H1 (cell line): ENCODE measurements around the gene CKB. TPM values are rescaled to one million over a fixed set of nuclear protein-coding genes. Genes with fewer than 3 reads are reported as not detected.

Experiments
- EZH2 ChIP-seq: fragments of 200-600 bp; sonication (generic); IDR thresholded peaks from 2 replicates; pipeline ENCODE4 v1.7.1; 2012; ENCODE audit warnings: low read depth, mild to moderate bottlenecking, moderate library complexity, low read length, inconsistent platforms; ENCODE audit not compliant: severe bottlenecking
- FOSL1 ChIP-seq: IDR thresholded peaks from 2 replicates; pipeline ENCODE4 v1.6.1; 2011; ENCODE audit warnings: mild to moderate bottlenecking, low read depth, low read length, moderate library complexity; ENCODE audit not compliant: insufficient read depth
- GABPA ChIP-seq: IDR thresholded peaks from 2 replicates; pipeline ENCODE4 v1.6.1; 2011; ENCODE audit warnings: mild to moderate bottlenecking, low read length, moderate library complexity, borderline replicate concordance; ENCODE audit not compliant: insufficient read depth
- JUN ChIP-seq: IDR thresholded peaks from 2 replicates; pipeline ENCODE4 v1.6.1; 2011; ENCODE audit warnings: low read depth, mild to moderate bottlenecking, improper control_type of control experiment, low read length
- POLR2AphosphoS5 ChIP-seq: IDR thresholded peaks from 2 replicates; pipeline ENCODE4 v1.6.1; 2011; ENCODE audit warnings: low read depth, low read length
- RFX5 ChIP-seq: IDR thresholded peaks from 2 replicates; pipeline ENCODE4 v1.6.1; 2011; ENCODE audit warnings: low read depth, low read length, improper control_type of control experiment, borderline replicate concordance
- YY1 ChIP-seq: IDR thresholded peaks from 2 replicates; pipeline ENCODE4 v1.6.1; 2011; ENCODE audit warnings: low read depth, mild to moderate bottlenecking, low read length
- polyA plus RNA-seq, 7 experiments: library from polyadenylated mRNA; depleted of rRNA in 3 of 7; stranded (reverse) in 5 of 7; unstranded in 2 of 7; fragments of >200 nt in 5 of 7; fragments of 200-250 nt in 2 of 7; gene quantifications; 1 replicate in 5 of 7; 2 replicates in 1 of 7; 4 replicates in 1 of 7; pipeline versions ENCODE4 v1.2.1 to v1.2.3, GENCODE V29; 2011 to 2013; ENCODE audit warnings: missing spikeins in 2 of 7, mixed read lengths in 2 of 7
- total RNA-seq: library from RNA; stranded (reverse); fragmentation: NEBNext Ultra II Directional; extraction: Animal tissue kit (Norgen Biotek cat#: 25700); gene quantifications from 2 replicates; pipeline ENCODE4 v1.2.1, GENCODE V29; 2021

The CKB gene
- total and polyA plus RNA-seq, 2 of the 8 experiments (the other 6 are each of a cell fraction or from before 2014, with no cell fraction given), result 538 to 950 TPM

- no peak for TF ChIP-seq GABPA
- no peak for TF ChIP-seq JUN
- TF ChIP-seq RFX5, result no peak
- no peak for TF ChIP-seq YY1
- TF ChIP-seq POLR2AphosphoS5, result no peak
- no peak for TF ChIP-seq EZH2
- no peak for TF ChIP-seq FOSL1
These were observed 41.3 kb upstream of the CKB start (continued) for GRCh38 chr14:103563844-103564505.
